GM13976 (cell line): ENCODE data around the gene PLB1.

Experiments used
- DNase-seq: peaks from one replicate; pipeline ENCODE4 v3.0.0; 2012; ENCODE audit warnings: low spot score
- in situ Hi-C: fragments of 300-500 bp; cut with MboI; formaldehyde crosslinking; loops from one replicate; pipeline ENCODE4 v1.12.0; 2022; ENCODE audit warnings: low sequenced_read_pairs, mixed read lengths, inconsistent platforms; ENCODE audit not compliant: unreplicated experiment
- TF ChIP-seq, protein P1 (sequence below): IDR thresholded peaks from 2 replicates; pipeline ENCODE4 v1.5.1; 2012; ENCODE audit warnings: borderline replicate concordance, mild to moderate bottlenecking; ENCODE audit not compliant: insufficient read depth; ENCODE audit errors: extremely low read depth, missing control alignments, control extremely low read depth

PLB1 gene

DNA sequence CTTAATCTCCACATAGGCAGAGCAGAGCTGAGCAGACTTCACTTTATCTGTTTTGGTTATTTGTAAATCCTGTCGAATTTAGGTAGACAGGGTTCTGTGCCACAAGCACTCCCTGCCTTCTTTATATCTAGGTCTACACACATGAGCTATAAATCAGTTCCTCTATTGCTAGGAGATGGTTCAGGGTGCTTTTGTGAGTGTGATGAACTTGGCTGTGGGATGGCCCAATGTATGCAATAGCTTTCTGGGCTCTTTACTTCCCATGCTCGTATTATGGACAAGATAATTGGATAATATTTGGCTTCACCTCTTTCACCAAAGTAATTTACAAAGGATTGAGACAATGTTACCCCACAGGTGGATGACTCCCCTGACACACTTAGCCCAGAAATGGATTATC lies 72.2 kb downstream of the PLB1 start:
- TF ChIP-seq, protein P1, sequence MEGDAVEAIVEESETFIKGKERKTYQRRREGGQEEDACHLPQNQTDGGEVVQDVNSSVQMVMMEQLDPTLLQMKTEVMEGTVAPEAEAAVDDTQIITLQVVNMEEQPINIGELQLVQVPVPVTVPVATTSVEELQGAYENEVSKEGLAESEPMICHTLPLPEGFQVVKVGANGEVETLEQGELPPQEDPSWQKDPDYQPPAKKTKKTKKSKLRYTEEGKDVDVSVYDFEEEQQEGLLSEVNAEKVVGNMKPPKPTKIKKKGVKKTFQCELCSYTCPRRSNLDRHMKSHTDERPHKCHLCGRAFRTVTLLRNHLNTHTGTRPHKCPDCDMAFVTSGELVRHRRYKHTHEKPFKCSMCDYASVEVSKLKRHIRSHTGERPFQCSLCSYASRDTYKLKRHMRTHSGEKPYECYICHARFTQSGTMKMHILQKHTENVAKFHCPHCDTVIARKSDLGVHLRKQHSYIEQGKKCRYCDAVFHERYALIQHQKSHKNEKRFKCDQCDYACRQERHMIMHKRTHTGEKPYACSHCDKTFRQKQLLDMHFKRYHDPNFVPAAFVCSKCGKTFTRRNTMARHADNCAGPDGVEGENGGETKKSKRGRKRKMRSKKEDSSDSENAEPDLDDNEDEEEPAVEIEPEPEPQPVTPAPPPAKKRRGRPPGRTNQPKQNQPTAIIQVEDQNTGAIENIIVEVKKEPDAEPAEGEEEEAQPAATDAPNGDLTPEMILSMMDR, result no peak
- in situ Hi-C loops, result loop anchor here (25.0 kb wide), 1 partner anchor 619 kb away; no protein-coding TSS in a partner anchor
- no peak for DNase-seq

DNA sequence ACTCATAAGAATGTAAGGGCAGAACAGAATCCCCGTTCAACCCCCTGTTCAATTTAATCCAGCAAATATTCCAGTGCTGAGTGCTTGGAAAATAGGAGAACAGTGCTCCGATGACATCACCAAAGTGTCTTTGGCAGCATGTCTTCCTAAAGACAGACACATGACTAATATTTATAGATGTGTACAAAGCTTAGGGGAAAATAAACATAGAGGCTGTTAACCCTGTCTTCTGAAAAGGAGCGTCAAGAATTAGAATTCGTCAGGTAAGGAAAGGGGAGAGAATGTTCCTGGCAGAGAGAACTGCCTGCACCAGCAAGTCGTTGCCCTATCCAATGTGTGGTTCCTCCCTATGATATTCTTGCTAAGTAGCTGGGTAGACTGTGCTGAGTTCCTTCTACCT lies 72.7 kb downstream of the PLB1 start:
- TF ChIP-seq, protein P1, result no peak
- in situ Hi-C loops, result loop anchor here (25.0 kb wide), 1 partner anchor 619 kb away; no protein-coding TSS in a partner anchor
- DNase-seq, result no peak

DNA sequence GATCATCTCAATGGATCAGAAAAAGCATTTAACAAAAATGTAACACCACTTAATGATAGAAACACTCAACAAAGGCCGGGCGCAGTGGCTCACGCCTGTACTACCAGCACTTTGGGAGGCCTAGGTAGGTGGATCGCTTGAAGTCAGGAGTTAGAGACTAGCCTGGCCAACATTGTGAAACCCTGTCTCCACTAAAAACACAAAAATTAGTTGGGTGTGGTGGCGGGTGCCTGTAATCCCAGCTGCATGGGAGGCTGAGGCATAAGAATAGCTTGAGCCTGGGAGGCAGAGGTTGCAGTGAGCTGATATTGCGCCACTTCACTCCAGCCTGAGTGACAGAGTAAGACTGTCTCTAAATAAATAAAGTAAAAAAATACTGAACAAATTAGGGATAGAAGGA lies 74.6 kb downstream of the PLB1 start:
- in situ Hi-C loops, result loop anchor here (25.0 kb wide), 1 partner anchor 617 kb away; no protein-coding TSS in a partner anchor
- TF ChIP-seq, protein P1, result no peak
- no peak for DNase-seq

DNA sequence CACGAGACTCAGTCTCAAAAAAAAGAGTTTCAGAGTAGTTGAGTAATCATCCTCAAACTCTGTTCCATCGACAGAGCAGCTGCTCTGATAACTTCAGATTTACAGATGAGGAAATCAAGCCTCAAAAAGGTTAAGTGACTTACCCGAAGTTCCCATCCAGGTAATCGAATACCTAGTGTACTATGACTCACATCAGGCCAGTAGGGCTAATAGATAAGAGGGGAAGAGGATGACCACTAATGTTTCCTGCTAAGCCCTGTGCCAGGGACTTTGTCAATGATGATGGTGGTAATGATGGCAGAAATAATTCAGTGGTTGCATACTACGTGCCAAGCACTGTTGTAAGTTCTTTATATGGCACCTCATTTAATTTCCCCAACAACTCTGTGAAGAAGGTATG lies 80.9 kb downstream of the PLB1 start:
- in situ Hi-C loops, result no loop called here
- no peak for DNase-seq
- TF ChIP-seq, protein P1, result no peak

DNA sequence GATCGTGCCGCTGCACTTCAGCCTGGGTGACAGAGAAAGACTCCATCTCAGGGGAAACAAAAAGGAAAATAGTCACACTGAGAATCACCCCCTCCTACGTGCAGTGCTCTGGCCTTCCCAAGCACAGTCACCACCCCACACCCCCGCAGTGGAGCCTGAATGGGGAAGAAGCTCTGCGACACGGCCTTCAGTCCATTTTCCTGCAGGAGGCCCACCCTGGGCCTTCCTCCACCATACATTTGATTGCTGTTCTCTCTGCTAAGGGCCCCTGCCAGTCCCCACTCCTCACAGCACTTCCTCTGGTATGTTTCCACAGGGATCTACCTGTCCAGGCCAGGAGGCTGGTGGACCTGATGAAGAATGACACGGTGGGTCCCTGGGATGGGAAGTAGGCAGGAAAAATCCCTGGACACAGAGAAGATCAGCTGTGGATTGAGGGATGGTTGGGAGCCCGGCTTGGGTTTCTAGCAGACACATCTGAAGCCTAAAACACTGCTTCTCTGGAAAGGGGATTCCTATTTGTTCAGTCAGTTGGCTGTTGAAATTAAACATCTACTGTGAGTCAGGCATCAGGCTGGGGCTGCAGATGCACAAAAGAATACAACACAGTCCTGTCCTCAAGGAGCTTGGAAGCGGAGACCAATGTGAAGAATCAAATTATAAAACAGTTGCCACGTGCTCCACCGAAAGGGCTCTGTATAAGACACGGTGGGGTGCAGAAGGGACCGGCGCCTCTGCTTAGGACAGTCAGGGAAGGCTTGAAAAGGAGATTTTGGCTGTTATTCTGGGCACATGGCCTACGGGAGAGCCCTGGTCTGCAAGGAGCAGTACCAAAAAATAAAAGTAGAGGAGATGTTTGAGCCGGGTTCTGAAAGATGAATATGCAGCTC lies 82.2 kb downstream of the PLB1 start:
- TF ChIP-seq, protein P1, result no peak
- in situ Hi-C loops, result no loop called here
- DNase-seq, result no peak

DNA sequence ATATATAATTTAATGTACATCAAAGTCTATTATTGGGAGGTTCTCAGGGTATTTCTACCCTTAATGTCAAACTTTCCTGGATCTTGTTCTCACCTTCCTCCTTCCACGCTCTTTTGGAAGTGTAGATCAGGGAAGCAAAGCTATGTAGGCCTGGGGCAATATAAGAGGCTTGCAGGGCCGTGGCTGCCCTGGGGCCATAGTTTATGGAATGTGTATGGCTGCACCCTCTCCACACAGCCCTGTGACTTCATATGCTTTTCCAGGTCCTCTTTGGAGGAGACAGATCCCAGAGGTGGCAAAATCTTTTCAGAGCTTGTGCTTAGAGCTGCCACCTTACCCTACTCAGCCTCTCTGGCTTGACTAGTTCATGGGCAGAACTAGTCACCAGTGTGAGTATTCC lies 82.9 kb downstream of the PLB1 start:
- no peak for DNase-seq
- in situ Hi-C loops, result no loop called here
- TF ChIP-seq, protein P1, result no peak
